HCT116 (cell line): ENCODE results near the gene LSM4.

Experiments used
- CTCF ChIP-seq, 3 experiments: fragments of 200-600 bp in 1 of 3; sonication (generic) in 1 of 3; IDR thresholded peaks in 2 of 3; conservative IDR thresholded peaks in 1 of 3; 2 replicates each; pipeline ENCODE4 v1.5.1; 2012 to 2017; ENCODE audit warnings: low read depth in 2 of 3, low read length in 2 of 3, antibody characterized with exemption in 1 of 3, borderline replicate concordance in 1 of 3, control low read depth in 1 of 3, mild to moderate bottlenecking in 1 of 3, mixed read lengths in 1 of 3, mixed run types in 1 of 3, moderate library complexity in 1 of 3; ENCODE audit not compliant: insufficient read depth in 1 of 3
- EZH2 ChIP-seq: fragments of 200-600 bp; sonication (generic); IDR thresholded peaks from 2 replicates; pipeline ENCODE4 v1.6.1; 2017; ENCODE audit warnings: antibody characterized with exemption, mixed run types
- SIN3A ChIP-seq: IDR thresholded peaks from 2 replicates; pipeline ENCODE4 v1.6.1; 2012; ENCODE audit warnings: low read depth
- TF ChIP-seq, protein P1 (sequence below): IDR thresholded peaks from 2 replicates; pipeline ENCODE4 v1.6.1; 2012

- TF ChIP-seq SIN3A = no peak
- TF ChIP-seq CTCF (IDR thresholded peaks at IDR 0.05 in 2 of 3, conservative IDR thresholded peaks at IDR 0.05 in 1 of 3; ENCODE audit: borderline replicate concordance in 1 of 3, insufficient read depth in 1 of 3, low read depth in 2 of 3, low read length in 2 of 3) = no peak
- TF ChIP-seq EZH2 = no peak
- TF ChIP-seq, protein P1, sequence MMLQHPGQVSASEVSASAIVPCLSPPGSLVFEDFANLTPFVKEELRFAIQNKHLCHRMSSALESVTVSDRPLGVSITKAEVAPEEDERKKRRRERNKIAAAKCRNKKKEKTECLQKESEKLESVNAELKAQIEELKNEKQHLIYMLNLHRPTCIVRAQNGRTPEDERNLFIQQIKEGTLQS = no peak
Observed at GRCh38 chr19:18317961-18318800, 4.7 kb downstream of the LSM4 start.
